GM19452 (cell line): ENCODE data around the gene CNOT1.
"Not testable (repeated sequence)": the region's sequence is repeated elsewhere in the genome, so short reads cannot be mapped to it uniquely, and the experiment has no call there.

Experiments
- ATAC-seq: cut with Tn5 transposase; IDR thresholded peaks from one replicate; pipeline ENCODE4 v1.9.1; 2021; ENCODE audit not compliant: unreplicated experiment

The CNOT1 gene

DNA sequence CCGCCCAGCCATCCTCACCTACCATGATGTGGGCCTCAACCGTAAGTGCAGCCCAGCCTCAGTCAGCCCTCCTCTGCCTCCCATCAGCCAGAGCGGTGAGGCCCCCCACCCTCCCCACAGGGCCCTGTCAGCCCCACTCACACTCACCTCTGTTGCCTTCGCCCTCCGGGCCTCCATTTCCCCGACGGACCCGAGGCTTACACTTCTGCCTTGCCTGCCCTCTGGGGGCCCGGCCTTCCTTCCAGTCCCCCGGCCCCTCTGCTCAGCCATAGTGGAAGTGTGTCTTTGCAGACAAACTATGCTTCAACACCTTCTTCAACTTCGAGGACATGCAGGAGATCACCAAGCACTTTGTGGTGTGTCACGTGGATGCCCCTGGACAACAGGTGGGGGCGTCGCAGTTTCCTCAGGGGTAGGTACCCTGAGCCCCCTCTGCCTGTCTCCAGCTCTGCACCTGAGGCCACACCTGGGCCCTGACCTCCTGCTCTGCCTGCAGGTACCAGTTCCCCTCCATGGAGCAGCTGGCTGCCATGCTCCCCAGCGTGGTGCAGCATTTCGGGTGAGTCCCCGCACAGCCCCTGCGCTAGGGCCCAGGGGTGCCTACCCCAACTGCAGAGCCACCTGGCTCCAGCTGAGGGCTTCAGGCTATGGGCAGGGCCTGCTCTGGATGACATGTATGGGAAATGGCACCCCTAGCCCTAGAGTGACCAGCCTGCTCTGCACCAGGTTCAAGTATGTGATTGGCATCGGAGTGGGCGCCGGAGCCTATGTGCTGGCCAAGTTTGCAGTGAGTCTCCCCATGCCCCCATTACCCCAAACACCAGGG, 125.5 kb downstream of the CNOT1 start:
- no peak for ATAC-seq

GRCh38 chr16:58503166-58503862, 126.3 kb downstream of the CNOT1 start:
- ATAC-seq = no peak

DNA sequence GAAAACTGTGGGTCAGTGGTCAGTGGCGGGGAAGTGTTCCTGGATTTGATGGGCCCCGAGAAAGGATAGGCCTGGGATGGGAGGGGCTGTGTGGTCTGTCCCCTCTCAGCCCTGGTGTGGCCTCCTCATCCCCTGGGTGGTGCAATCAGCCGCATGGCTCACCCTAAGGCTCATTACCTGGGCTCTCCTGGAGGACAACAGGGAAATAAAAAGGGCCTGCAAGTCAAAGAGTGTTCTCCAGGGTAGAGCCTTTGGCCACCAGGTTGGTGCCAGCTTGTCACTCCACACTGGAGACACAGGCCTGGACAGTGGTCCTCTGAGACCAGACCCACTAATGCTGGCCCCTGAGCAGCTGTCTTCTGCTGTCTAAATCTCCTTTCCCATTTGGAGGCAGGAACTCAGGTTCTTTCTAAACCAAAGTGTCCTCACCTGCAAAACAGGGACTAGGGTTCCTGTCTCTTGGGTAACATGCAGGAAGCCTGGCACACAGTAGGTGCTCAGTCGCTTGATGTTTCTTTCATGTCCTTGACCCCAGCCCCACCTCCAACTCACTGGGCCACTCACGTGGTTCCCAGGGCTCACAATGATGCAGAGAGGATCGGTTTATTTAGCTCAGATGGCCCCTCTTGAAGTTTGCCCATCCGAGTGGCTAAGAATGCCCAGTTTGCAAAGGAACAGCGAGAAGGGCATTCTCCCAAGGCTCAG, 127.3 kb downstream of the CNOT1 start:
- no peak for ATAC-seq

DNA sequence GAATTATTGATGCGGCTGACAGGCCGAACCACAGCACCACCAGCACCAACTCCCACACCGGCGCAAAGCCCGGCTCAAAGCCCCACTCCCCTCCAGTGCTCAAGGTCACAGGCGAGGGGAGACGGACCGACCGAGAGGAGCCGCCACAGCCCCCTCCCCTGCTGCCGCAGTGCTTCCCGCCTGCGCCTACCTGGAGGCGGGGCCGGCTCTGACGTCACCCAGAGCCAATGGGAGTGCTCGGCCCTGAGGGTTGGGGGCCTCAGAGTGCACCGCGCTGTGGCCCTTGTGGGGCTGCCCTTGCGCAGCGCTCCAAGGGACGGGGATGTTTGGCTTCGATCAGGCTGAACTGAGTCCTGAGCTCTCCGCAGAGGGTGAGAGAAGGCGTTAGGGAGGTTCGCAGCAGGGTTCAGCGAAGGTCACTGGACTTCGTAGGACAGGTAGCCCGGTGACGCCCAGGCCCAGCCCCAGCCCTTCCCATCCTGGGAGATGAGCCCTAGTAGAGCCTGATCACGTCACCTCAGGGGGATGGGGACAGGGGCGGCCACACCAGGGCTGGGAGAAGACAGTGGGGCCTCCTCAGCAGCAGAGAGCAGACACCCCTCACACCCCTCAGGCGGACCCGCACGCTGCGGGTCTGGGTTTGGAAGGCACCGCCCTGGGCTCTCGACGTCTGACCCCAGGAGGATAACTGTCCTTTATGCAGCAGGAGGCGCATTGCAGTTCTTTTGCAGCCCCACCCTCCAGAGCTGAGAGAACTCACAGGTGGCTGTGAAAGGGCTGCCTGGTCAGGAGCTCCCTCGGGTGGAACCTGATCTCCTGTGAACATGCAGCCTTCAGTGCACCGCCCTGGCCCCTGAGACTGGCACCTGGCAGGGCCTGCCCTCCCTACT, 128.1 kb downstream of the CNOT1 start:
- no peak for ATAC-seq

GRCh38 chr16:58500430-58501241, 129.0 kb downstream of the CNOT1 start:
- no peak for ATAC-seq

DNA sequence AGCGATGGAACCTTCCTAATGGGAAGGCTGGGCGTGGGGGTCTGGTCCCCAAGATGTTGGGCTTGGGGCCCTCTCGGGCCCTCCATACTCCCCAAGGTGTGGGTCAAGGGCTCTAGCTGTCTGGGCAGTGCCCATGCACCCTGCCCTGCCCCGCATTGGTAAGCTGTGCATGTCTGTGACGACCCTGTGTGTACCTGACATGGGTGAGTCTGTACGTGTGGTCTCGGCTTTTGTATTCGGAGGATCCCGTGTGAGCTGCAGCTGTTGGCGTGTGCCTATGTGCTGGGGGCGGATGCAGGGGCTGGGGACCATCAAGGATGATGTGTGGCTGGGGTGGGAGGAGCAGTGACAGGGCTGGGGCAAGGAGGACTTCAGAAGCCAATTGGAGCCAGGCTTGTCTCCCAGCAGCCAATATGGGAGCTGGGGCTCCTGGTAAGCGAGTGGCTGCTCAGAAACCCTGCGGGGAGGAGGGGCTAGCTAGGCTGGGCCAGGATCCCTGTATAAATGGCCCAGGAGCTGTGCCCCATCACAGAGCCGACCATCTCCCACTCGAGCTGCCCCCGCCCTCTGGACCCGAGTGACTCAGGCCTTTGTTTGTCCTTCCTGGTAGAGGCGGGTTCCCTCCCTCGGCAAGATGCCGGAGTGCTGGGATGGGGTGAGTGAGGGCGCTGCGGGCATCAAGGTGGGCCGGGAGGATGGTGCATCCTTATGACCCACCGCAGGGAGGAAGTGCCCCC, 129.8 kb downstream of the CNOT1 start, which contains the start of gene NDRG4:
TSS of gene NDRG4 (plus strand) at position 529 of the 737 bp plus-strand sequence. CDS start at position 635, 106 bp downstream.
- ATAC-seq = no peak

- no peak for ATAC-seq
Measured at GRCh38 chr16:58499092-58499511, 130.5 kb downstream of the CNOT1 start.

DNA sequence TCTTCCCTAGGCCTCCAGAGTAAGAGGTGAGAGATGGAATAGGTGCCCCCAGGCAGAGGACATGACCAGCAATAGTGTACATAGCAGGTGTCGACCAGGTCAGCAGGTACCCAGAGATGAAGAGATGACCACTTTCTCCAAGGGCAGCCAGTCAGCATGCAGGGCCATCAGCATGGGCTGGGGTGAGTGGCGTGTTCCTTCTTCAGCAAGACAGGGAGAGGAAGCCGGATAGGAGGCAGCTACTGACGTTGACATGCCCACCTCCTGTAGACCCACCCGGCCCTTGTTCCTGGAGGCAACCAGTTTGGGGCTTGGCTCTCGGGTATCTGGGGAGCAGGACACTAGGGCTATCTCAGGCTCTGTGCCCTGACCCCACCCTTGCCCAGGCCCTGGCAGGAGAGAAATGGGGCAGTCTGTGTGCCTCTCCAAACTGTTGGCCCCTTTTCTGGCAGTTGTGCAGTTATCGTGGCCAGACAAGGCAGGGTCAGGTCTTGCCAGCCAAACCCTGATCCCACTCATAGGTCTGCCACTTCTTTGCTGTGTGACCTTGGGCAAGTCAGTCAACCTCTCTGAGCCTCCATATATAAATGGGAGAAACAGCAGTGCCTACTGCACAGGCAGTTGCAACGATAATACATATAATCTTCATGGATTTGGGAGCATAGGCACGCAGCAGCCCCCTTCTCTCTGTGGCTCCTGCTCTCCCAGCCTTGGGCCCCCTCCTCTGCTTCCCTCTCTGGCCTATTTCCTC, 131.1 kb downstream of the CNOT1 start:
- no peak for ATAC-seq

DNA sequence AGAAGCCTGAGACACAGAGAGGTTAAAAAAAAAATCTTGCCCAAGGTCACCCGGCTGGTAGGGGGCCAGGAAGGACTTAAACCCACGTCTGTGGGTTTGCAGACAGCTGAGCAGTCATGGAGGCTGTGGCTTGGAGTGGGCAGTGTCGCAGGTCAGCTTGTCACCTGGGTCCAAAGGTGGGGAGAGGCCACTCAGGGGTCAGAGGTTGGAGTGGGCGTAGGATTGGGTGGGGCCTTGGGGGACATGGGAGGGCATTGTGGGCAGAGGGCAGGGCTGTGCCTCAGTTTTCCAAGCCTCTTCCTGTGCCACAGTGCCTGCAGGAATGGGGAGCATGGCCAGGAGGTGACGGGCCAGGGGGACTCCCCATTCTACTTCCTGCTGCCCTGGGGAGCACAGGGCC, 131.7 kb downstream of the CNOT1 start:
- no peak for ATAC-seq

- no peak for ATAC-seq
Measured at GRCh38 chr16:58497468-58497867, 132.2 kb downstream of the CNOT1 start.

DNA sequence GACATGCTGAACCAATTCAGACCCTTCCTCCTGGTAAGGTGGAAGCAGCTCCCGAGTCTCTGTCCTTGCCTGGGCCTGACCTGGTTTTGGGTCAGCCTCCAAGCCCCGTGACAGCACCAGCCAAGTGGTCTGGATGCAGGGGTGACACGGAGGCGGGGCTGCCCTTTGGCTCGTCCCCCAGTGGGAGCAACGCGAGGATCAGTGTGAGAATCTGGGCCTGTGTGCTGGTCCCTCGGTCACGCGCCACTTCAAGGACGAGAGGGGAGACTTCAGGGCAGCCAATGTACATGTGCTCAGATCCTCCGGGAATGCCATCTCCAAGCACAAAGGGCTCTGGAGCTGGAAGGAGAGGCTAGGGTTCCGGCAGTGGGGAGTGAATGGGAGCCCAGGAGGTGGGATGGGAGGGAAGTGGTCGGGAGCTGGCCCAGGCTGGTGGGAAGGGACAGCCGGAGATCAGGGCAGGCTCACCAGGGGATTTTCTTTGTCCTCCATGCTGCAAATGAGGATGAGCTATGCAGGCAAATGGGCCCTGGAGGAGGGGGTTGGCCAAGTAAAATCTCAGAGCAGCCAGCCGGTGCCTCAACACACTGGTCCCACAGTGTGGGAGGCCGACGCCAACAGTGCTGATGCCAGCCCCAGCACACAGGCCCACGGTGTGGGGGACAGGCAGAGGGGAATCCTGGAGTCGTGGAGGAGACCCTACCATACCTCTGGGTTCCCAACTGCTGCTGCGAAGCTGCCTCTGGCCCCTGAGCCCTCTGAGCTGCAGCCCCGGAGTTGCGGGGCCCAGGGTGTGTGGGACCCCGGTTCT, 133.9 kb downstream of the CNOT1 start:
- no peak for ATAC-seq

GRCh38 chr16:58494981-58495520, 134.6 kb downstream of the CNOT1 start:
- peak; percentile 74 for ATAC-seq

- ATAC-seq = no peak
Measured at GRCh38 chr16:58493756-58494431, 135.7 kb downstream of the CNOT1 start.

- ATAC-seq = no peak
Measured at GRCh38 chr16:58492735-58493134, 136.9 kb downstream of the CNOT1 start.

DNA sequence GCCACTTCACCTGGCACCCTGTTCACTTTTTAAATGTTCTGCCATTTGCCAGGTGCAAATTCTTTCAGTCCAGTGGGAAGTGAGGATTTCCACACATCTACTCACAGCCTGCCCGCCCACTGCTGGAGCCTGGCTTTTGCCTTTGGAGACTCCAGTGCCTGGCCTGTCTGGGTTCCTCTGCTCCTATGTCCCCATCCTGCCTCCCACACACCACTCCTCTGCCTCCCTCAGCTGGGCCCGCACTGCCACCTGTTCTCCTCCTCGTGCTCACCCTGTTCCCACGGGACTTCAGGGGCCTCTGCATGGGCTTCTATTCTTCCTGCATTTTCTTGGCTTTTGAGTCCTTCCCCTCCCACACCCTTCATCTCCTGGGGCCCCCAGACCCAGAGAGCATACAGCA, 137.6 kb downstream of the CNOT1 start:
- no peak for ATAC-seq

DNA sequence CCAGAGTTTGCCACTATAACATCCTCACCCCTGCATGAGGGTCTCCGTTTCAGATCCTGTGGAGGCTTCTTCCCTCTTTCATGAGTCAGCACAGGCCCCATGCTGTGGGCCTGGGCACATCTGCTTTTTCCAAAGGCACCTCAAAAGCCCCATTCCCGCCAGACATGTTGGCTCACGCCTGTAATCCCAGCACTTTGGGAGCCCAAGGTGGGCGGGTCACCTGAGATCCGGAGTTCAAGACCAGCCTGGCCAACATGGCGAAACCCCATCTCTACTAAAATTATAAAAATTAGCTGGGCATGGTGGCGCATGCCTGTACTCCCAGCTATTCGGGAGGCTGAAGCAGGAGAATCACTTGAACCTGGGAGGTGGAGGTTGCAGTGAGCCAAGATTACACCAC, 139.1 kb downstream of the CNOT1 start:
- not testable (repeated sequence) for ATAC-seq

DNA sequence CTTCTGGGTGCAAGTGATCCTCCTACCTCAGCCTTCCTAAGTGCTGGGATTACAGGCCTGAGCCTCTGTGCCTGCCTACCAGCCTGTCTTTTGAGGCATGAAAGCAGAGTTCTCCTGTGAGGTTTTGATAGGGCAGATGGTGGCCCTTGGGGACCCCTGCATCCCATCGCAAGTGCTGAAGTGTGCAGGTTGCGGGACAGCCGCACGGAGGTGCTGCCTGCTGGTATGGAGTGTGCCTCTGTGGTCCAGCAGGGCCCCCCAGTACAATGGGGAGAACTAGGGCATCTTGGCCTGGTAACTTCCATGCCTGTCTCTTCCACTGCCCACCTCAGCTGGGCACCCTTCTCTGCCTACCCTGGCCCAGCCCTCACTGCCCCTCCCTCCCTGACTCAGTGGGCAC, 139.6 kb downstream of the CNOT1 start:
- ATAC-seq = no peak
